SH-SY5Y (cell line): Measurements from ENCODE around the gene PSPC1.

ENCODE experiments used
- GATA2 ChIP-seq: IDR thresholded peaks from 2 replicates; pipeline ENCODE4 v1.6.1; 2011; ENCODE audit warnings: mild to moderate bottlenecking, low read depth, low read length
- GATA3 ChIP-seq: IDR thresholded peaks from 2 replicates; pipeline ENCODE4 v1.6.1; 2011; ENCODE audit warnings: low read depth, mild to moderate bottlenecking, low read length, moderate library complexity

DNA sequence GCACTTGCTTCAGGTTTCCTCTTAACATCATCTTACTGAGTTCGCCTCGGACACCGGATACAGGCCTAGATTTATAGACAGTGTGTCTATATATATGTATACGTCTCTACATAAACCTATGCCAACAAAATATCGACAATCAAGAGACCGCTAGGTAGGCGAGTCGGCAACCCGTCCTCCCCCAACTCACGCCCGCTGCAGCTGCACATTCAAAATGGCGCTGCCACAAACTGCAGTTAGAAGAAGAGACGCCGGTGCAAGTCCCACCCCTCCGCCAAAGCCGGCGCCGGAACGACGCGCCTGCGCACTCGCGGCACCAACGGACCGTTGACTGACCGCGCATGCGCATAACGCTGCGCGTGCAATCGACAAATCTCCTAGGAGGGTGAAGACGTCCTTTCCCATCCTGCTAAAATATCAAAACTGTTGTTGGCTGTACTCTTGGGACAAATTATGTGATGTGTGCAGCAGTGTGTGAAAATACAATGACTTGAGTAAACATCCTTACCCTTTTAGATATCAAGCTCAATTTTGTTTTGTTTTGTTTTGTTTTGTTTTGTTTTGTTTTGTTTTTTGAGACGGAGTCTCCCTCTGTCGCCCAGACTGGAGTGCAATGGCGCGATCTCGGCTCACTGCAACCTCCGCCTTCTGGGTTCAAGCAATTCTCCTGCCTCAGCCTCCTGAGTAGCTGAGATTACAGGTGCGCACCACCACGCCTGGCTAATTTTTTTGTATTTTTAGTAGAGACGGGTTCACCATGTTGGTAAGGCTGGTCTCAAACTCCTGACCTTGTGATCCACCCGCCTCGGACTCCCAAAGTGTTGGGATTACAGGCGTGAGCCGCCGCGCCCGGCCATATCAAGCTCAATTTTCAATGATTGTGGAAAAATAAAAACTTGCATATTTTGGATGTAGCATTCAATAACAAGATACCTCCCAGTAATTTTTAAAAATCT lies at the start of gene PSPC1:
- TF ChIP-seq GATA2 = peak; percentile 85
- peak; percentile 44; the same call in 1 of the 2 replicates for TF ChIP-seq GATA3
